HEK293 (cell line): Measurements from ENCODE around the gene DNAJC4.

ENCODE experiments used
- CTCF ChIP-seq: fragments of 450-650 bp; formaldehyde crosslinking; IDR thresholded peaks from 2 replicates; pipeline ENCODE4 v1.5.1; 2016; ENCODE audit warnings: missing biosample characterization, missing genetic modification characterization
- HOXA7 ChIP-seq: sonication (generic); formaldehyde crosslinking; IDR thresholded peaks from 2 replicates; pipeline ENCODE4 v1.8.1; 2022; ENCODE audit warnings: missing genetic modification reagents, borderline replicate concordance
- MEIS1 ChIP-seq: sonication (generic); formaldehyde crosslinking; IDR thresholded peaks from 2 replicates; pipeline ENCODE4 v1.8.1; 2022; ENCODE audit warnings: missing genetic modification reagents, mild to moderate bottlenecking, borderline replicate concordance
- TCF7L2 ChIP-seq: IDR thresholded peaks from 2 replicates; pipeline ENCODE4 v1.6.1; 2011; ENCODE audit warnings: low read depth, mild to moderate bottlenecking, inconsistent platforms, low read length, moderate library complexity, borderline replicate concordance
- ZFP3 ChIP-seq: fragments of 450-650 bp; formaldehyde crosslinking; IDR thresholded peaks from 2 replicates; pipeline ENCODE4 v1.5.1; 2016; ENCODE audit warnings: low read depth, missing biosample characterization, missing genetic modification characterization
- ZNF157 ChIP-seq: fragments of 450-650 bp; formaldehyde crosslinking; IDR thresholded peaks from 2 replicates; pipeline ENCODE4 v1.5.1; 2016; ENCODE audit warnings: missing biosample characterization, missing genetic modification characterization
- ZNF174 ChIP-seq: fragments of 450-650 bp; formaldehyde crosslinking; IDR thresholded peaks from 2 replicates; pipeline ENCODE4 v1.5.0; 2017; ENCODE audit warnings: missing biosample characterization, mild to moderate bottlenecking, missing genetic modification characterization
- TF ChIP-seq, protein P1 (sequence below): fragments of 450-650 bp; formaldehyde crosslinking; IDR thresholded peaks from 2 replicates; pipeline ENCODE4 v1.5.1; 2016; ENCODE audit warnings: missing biosample characterization, missing genetic modification characterization

GRCh38 chr11:64206457-64207255, 23.7 kb upstream of the DNAJC4 start, which contains the start of gene FERMT3:
- TF ChIP-seq CTCF (tag by site-specific recombination) = no peak
- no peak for TF ChIP-seq HOXA7 (CRISPR knock-in tag)
- TF ChIP-seq ZFP3 (tag by site-specific recombination) = no peak
- no peak for TF ChIP-seq ZNF174 (tag by site-specific recombination)
- no peak for TF ChIP-seq ZNF157 (tag by site-specific recombination)
- TF ChIP-seq TCF7L2 = no peak
- TF ChIP-seq, protein P1, sequence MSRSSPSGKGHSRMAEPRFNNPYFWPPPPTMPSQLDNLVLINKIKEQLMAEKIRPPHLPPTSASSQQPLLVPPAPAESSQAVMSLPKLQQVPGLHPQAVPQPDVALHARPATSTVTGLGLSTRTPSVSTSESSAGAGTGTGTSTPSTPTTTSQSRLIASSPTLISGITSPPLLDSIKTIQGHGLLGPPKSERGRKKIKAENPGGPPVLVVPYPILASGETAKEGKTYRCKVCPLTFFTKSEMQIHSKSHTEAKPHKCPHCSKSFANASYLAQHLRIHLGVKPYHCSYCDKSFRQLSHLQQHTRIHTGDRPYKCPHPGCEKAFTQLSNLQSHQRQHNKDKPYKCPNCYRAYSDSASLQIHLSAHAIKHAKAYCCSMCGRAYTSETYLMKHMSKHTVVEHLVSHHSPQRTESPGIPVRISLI (tag by site-specific recombination) = no peak
- TF ChIP-seq MEIS1 = no peak
